HG03196 (cell line): ENCODE results near the gene PARVB.

Experiments used
- ATAC-seq: cut with Tn5 transposase; IDR thresholded peaks from one replicate; pipeline ENCODE4 v1.9.1; 2021; ENCODE audit not compliant: unreplicated experiment

PARVB gene

DNA sequence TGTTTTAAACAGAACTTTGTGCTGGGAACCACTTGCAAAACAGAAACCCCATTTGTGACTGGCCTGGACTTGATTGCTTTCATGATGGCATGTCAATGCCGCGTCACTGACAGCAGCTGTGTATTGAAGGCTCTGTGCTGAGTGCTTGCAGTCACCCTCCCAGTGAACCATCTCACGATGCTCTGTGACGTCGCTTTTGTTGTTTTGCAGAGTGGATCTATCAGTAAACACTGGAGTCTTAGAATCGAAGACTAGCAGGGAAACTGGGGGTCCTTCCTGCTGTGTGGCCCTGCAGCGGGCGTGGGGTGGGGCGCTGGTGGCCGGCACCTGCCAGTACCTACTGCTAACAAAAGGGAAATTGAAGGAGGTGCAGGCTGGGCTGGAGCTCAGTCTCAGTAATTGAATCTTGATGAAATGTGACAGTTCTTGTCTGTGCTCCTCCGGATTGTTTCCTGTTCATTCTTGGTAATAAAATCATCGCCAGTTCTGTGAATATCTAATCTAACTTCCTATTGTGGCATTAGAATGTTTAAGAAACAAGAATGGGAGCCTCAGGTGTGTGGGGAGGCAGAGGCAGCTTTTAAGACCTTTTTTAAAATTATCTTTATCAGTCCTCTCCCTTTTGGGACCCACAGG lies 106.1 kb downstream of the PARVB start:
- no peak for ATAC-seq

DNA sequence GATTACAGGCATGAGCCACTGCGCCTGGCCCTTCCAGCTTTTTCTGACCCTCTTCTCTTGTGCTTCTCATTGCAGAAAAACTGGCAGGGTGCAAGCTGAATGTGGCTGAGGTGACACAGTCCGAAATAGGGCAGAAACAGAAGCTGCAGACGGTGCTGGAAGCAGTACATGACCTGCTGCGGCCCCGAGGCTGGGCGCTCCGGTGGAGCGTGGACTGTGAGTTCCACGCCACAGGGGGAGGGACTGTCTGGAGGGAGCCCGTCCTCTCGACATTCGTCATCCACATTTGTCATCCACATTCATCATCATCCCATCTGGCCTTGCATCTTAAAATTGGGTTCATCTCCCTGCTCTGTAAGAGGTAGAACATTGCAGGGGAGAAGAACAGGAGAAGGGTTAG lies 107.3 kb downstream of the PARVB start:
- no peak for ATAC-seq

- no peak for ATAC-seq
Measured at GRCh38 chr22:44131989-44132685, 108.0 kb downstream of the PARVB start.

DNA sequence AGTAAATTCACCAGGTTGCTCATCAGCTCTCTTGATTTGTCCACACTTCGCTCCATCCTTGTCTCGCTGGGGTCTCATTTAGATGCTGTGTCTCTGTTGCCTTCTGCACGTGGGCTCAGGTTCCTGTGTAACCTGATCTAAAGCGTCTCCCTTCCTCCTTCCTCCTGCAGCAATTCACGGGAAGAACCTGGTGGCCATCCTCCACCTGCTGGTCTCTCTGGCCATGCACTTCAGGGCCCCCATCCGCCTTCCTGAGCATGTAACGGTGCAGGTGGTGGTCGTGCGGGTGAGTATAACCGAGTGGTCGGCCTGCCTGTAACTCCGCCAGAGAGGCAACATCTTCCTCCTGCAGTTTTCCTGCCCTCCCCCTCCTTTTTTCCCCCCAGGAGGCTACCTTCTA lies 108.6 kb downstream of the PARVB start:
- ATAC-seq: no peak

DNA sequence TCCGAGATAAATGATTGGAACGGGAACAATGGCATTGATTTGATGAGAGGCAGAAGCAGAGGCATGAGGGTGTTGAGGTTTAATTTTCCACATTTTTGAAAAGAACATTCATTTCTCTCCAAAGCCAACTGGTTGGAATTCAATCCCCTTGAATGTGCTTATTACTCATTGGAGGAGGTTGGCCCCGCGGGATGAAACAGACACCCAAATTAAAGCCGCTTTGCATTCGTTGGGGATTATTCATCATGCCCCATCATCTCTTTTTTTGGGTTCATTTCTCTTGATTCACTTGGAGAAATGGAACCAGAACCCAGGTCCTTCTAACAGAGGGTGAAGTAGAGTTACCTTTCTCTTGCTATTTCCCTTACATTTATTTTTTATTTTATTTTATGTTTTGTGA lies 109.1 kb downstream of the PARVB start:
- ATAC-seq: no peak

GRCh38 chr22:44133901-44134571 lies 109.9 kb downstream of the PARVB start:
- no peak for ATAC-seq

- ATAC-seq: no peak
Measured at GRCh38 chr22:44136112-44136511, 112.0 kb downstream of the PARVB start.

DNA sequence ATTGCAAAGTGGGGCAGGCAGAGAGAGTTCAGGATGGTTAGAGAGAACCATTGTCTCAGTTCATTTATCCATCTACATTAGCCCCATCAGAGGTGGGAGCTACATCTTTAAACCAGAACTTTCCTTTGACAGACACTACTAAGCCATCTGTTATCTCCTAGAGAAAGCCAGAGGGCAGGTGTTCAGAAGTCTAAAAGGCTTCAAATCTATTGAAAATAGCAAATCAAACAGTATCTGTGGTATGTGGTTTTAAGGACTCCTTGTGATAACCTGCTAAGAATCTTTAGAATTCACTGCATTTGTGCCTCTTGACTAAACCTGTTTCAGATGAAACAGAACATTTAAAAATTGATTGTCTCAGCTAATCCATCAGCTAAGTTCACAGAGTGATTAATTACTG lies 112.7 kb downstream of the PARVB start:
- ATAC-seq: no peak

- ATAC-seq: no peak
Measured at GRCh38 chr22:44137415-44137814, 113.3 kb downstream of the PARVB start.

DNA sequence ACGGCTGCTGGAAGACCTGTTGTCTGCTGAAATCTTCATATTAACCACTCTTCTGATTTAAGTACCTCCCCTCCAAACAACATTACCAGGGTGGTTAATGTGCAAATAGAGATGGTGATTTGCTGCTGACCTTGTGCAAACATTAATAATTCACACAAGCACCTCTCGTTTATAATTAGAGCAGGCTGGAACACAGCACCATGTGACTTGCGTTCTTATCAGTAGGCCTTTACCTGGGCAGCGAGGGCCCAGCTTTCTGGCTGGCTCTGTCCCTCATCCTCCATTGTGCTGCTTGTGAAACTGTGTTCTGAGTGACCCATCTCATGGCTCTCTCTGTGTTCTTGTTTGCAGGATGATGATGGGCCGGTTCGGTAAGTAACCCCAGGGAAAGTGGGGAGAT lies 115.7 kb downstream of the PARVB start:
- ATAC-seq: no peak

GRCh38 chr22:44142421-44143104 lies 118.5 kb downstream of the PARVB start:
- no peak for ATAC-seq

- ATAC-seq: no peak
Measured at GRCh38 chr22:44143105-44143474, 119.0 kb downstream of the PARVB start.

- ATAC-seq: no peak
Measured at GRCh38 chr22:44143579-44143978, 119.5 kb downstream of the PARVB start.

- ATAC-seq: no peak
Measured at GRCh38 chr22:44144046-44144569, 120.0 kb downstream of the PARVB start.

- no peak for ATAC-seq
Measured at GRCh38 chr22:44145544-44145943, 121.4 kb downstream of the PARVB start.

GRCh38 chr22:44146088-44146861 lies 122.2 kb downstream of the PARVB start:
- ATAC-seq: no peak

DNA sequence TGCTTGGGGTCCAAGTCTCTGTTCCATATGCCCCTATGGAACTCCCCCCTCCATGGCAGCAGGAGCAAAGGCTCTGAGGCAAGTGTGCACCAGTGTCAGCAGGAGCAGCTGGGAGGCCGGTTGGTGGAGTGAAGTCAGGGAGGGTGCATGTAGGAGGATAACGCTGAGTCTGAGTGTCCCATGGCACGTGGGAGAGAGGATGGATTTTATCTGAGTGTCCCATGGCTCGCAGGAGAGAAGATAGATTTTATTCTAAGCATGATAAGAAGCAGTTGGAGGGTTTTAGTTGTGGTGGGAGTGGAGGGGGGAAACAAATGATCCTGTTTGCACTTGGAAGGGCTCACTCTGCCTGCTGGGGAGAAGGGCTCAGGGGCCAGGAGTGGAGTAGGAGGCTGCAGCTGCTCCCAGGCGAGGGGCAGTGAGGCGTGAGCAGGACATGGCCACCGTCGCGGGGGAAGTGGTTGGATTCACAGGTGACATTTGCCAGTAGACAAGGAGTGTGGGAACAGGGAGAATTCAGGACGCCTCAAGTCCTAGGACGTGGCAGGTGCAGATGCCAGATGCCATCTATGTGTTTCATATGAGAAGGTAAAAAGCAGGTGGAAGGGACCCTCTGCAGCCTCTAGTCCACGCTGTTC lies 123.0 kb downstream of the PARVB start:
- no peak for ATAC-seq

DNA sequence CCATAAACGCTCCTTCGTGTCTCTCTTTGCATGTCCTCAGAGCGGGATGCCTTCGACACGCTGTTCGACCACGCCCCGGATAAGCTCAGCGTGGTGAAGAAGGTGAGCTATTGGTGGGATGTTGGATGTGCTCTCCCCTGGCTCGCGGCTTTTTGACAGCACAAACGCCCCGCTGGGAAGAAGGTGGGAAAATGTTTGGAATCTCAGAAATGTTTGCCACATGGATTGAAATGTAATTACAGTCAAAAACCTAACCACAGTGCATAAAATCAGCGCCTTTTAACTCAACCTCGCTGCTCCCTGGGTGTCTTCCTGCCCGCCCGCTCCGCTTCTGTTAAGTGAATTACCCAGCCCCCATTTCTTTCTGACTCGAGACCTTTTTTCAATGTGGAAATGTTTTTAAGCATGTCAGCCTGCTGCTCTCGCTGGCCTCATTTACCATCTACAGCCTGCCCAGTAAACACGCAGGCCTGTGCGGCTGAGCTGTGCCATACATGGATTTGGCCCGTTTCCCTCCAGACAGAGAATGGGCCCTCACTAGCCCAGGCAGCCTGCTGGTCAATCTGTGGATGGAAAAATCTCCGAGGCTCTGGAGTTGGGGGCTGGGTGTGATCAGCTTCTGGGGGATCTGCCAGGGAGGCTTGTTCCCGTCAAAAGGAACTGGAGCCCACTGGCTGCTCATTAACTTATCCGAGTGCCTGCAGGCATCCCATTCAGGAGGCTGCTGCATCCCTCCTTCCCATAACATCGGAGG lies 123.9 kb downstream of the PARVB start:
- ATAC-seq: no peak

DNA sequence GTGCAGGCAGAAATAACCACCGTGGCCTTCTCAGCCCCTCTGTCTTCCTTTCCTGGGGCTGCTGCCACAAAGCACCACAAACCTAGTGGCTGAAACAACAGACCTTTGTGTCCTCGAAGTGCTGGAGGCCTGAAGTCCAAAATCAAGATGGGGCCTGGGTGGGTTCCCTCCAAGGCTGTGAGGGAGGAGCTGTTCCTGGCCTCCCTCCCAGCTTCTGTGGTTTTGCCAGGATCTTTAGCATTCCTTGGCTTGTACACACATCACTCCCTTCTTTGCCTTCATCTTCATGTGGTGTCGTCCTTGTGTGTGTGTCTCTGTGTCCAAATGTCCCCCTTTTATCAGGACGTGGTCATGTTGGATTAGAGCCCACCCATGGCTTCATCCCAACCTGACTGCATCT lies 127.6 kb downstream of the PARVB start:
- ATAC-seq: no peak

DNA sequence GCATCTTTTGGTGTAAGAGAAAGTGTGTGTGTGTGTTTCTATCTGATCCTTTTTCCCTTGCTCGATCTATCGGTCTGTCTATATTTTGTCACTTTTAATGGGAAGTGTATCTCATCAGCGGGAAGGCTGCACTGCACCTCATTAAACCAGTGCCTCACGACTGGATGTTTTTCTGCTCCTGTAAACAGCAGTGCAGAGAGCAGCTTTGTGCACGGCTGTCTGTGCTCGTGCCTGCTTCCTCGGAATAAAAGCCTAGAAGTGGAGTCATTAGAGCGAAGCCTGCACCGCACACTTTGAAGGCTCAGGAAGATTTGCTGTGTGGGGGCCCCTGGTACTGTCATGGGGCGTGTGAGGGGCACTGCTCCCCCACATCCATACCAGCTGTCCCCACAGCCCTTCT lies 129.6 kb downstream of the PARVB start:
- ATAC-seq: no peak
